ENCODE results near the gene VPS39. TPM values are rescaled to one million over a fixed set of nuclear protein-coding genes. Genes with fewer than 3 reads are reported as not detected.
A peak's percentile ranks its signal among the peaks of the same experiment; 100 is the strongest.

VPS39 gene
- total and polyA plus RNA-seq, 2 of the 8 experiments (the other 6 are each of a cell fraction or from before 2014, with no cell fraction given): 34.4 to 36.6 TPM

GRCh38 chr15:42154212-42154941 is 53.7 kb downstream of the VPS39 start:
- Histone ChIP-seq H3K23me2 (ENCODE audit: low read depth, low read length) (no peaks in the 10 kb centered on the region), H3K79me1 (ENCODE audit: low read depth, low read length) (no peaks in the 10 kb centered on the region), H2BK20ac (ENCODE audit: low read length) (no peak overlapping the region), H2BK12ac (ENCODE audit: low read depth, low read length) (peak overlapping the region; percentile 68; the same call in 1 of the 2 replicates), H2BK15ac (ENCODE audit: low read length) (peak overlapping the region; percentile 95; the same call in 1 of the 2 replicates), H3K56ac (replicated peaks; ENCODE audit: insufficient read length, low read depth, low read length) (no peak overlapping the region), H3K27ac (ENCODE audit: low read depth, low read length) (no peak overlapping the region), H3K9me3 (ENCODE audit: insufficient read depth in 2 of 2, low read depth in 1 of 2, low read length in 1 of 2) (no peaks in the 10 kb centered on the region), H3K36me3 (ENCODE audit: control insufficient read depth in 2 of 4, insufficient read depth in 4 of 4, low read length in 3 of 4) (no peaks in the 10 kb centered on the region), H2BK5ac (ENCODE audit: low read depth, low read length) (peak overlapping the region; percentile 75), H4K20me1 (replicated peaks in 1 of 2; ENCODE audit: control insufficient read depth in 1 of 2, insufficient read depth in 2 of 2, low read length in 2 of 2) (peaks cover 0 to 6% of the 10 kb centered on the region in 2 experiments), H2AFZ (ENCODE audit: low read length) (peak overlapping the region; percentile 37; the same call in 1 of the 2 replicates), H3K4ac (replicated peaks; ENCODE audit: insufficient read length, low read depth, low read length) (no peak overlapping the region), H3K4me1 (replicated peaks in 1 of 4; ENCODE audit: control insufficient read depth in 3 of 4, insufficient read depth in 4 of 4, low read length in 3 of 4) (peaks cover 0 to 3% (median 0%) of the 10 kb centered on the region in 4 experiments; a peak in 1 of 7 replicates), H3K4me2 (ENCODE audit: insufficient read depth in 1 of 2, low read depth in 2 of 2, low read length in 2 of 2) (no peak overlapping the region), H3K79me2 (ENCODE audit: control insufficient read depth in 1 of 2, insufficient read depth in 2 of 2, low read length in 2 of 2) (no peaks in the 10 kb centered on the region), H3K14ac (ENCODE audit: insufficient read length) (no peak overlapping the region), H2BK120ac (replicated peaks; ENCODE audit: low read depth, low read length) (no peak overlapping the region), H4K8ac (ENCODE audit: extremely low read depth, insufficient read depth, low read length) (peak overlapping the region; percentile 72; the same call in 1 of the 2 replicates), H2AK5ac (ENCODE audit: low read depth, low read length) (peak overlapping the region; percentile 95; the same call in 1 of the 2 replicates), H4K91ac (replicated peaks; ENCODE audit: insufficient read length, low read length) (no peak overlapping the region), H3K23ac (ENCODE audit: insufficient read length) (no peak overlapping the region), H4K5ac (ENCODE audit: insufficient read length, low read depth, low read length) (no peak overlapping the region), H3K9ac (replicated peaks in 1 of 4; ENCODE audit: extremely low read depth in 1 of 4, low read depth in 3 of 4, low read length in 3 of 4) (no peak overlapping the region), H3K4me3 (ENCODE audit: extremely low read depth in 1 of 4, insufficient read depth in 2 of 4, low read depth in 3 of 4, low read length in 4 of 4) (no peak overlapping the region), H3K18ac (ENCODE audit: extremely low read depth, low read length) (no peak overlapping the region; the same call in 1 of the 2 replicates), H3K27me3 (replicated peaks in 1 of 4; ENCODE audit: control insufficient read depth in 3 of 4, extremely low read depth in 1 of 4, insufficient read depth in 3 of 4, low read length in 3 of 4) (no peaks in the 10 kb centered on the region)
- WGBS, 2 experiments (ENCODE audit: extremely low coverage in 1 of 2, insufficient coverage in 1 of 2, insufficient read length in 1 of 2, insufficient replicate concordance in 2 of 2, low coverage in 1 of 2, low lambda C conversion rate in 2 of 2, missing lambda C conversion rate in 1 of 2): 91% methylated on average over 14 of the region's 16 CpGs; no CpG with 5 or more reads in 1 of the 2 experiments
- DNase-seq (ENCODE audit: low read depth in 1 of 2, low spot score in 2 of 2) (no peak), FAIRE-seq (no peak)
- CTCF ChIA-PET (ENCODE audit: partially characterized antibody): interaction anchor here (0.6 to 1.8 kb wide), 10 partner anchors 9 to 117 kb away, joined by 3 to 12 read pairs (median 4); no protein-coding TSS in a partner anchor
- POLR2A ChIA-PET (ENCODE audit: partially characterized antibody): no interaction called here
- TF ChIP-seq TEAD4 (IDR thresholded peaks at IDR 0.05; ENCODE audit: low read depth, low read length) (no peak), BRCA1 (IDR thresholded peaks at IDR 0.05; ENCODE audit: low read depth, low read length) (no peak), SAP30 (IDR thresholded peaks at IDR 0.05; ENCODE audit: insufficient read depth, insufficient replicate concordance, low read length) (no peak), USF2 (IDR thresholded peaks at IDR 0.05; ENCODE audit: low read length) (no peak), SP2 (IDR thresholded peaks at IDR 0.05; ENCODE audit: low read length) (no peak), MAFK (IDR thresholded peaks at IDR 0.05; ENCODE audit: low read depth, low read length) (no peak), TBP (IDR thresholded peaks at IDR 0.05; ENCODE audit: low read depth, low read length) (no peak), POLR2A (IDR thresholded peaks at IDR 0.05; ENCODE audit: control extremely low read depth in 1 of 2, low read depth in 2 of 2, low read length in 2 of 2) (no peak), SUZ12 (IDR thresholded peaks at IDR 0.05; ENCODE audit: low read length) (no peak), EZH2 (IDR thresholded peaks at IDR 0.05; ENCODE audit: low read depth, low read length, severe bottlenecking) (no peak), FOSL1 (IDR thresholded peaks at IDR 0.05; ENCODE audit: insufficient read depth, low read depth, low read length) (no peak)
